IMR-90 (cell line): ENCODE measurements around the gene CDC14A. TPM values are rescaled to one million over a fixed set of nuclear protein-coding genes. Genes with fewer than 3 reads are reported as not detected.

ENCODE experiments used
- ATAC-seq: fragments of 200-7000 bp; cut with Tn5 transposase; 2 replicates; pipeline ENCODE4 v1.9.1; 2020; ENCODE audit warnings: low read depth, mild to moderate bottlenecking, moderate library complexity
- BruUV-seq: library from RNA; stranded (reverse); fragments of 400-500 nt; replicated peaks from 2 replicates; lab custom pipeline; 2021; lab: Mats Ljungman, UMichigan
- CTCF ChIA-PET: fragments of 300-600 bp; formaldehyde crosslinking; extraction: SDS; loops from one replicate; lab custom pipeline; 2021; ENCODE audit warnings: antibody characterized with exemption; lab: Yijun Ruan, JAX
- POLR2A ChIA-PET: fragments of 300-600 bp; sonication (Branson Sonifier 250); formaldehyde crosslinking; loops from one replicate; lab custom pipeline; 2022; ENCODE audit warnings: antibody characterized with exemption; ENCODE audit not compliant: unreplicated experiment; lab: Charles Lee
- DNase-seq: peaks from one replicate; pipeline ENCODE4 v3.0.0; 2013
- H2AFZ ChIP-seq: replicated peaks from 2 replicates; pipeline ENCODE3; 2013; ENCODE audit warnings: low read length, mild to moderate bottlenecking; ENCODE audit not compliant: poor library complexity
- H2AK5ac ChIP-seq: 2 replicates; pipeline ENCODE4 v1.6.1; 2013; ENCODE audit warnings: low read depth, low read length, inconsistent platforms
- H2AK9ac ChIP-seq: replicated peaks from 2 replicates; pipeline ENCODE3; 2013; ENCODE audit warnings: mild to moderate bottlenecking, low read depth, low read length, moderate library complexity; ENCODE audit not compliant: poor library complexity
- H2BK120ac ChIP-seq: 2 replicates; pipeline ENCODE4 v1.6.1; 2013; ENCODE audit warnings: low read depth, low read length, inconsistent platforms
- H2BK15ac ChIP-seq: 3 replicates; pipeline ENCODE4 v1.6.1; 2013; ENCODE audit warnings: low read depth, low read length, inconsistent platforms
- H2BK20ac ChIP-seq: 2 replicates; pipeline ENCODE4 v1.6.1; 2013; ENCODE audit warnings: low read depth, mild to moderate bottlenecking, inconsistent platforms, low read length, moderate library complexity
- H2BK5ac ChIP-seq: 2 replicates; pipeline ENCODE4 v1.6.1; 2013; ENCODE audit warnings: mild to moderate bottlenecking, low read depth, low read length, inconsistent platforms; ENCODE audit not compliant: poor library complexity, severe bottlenecking
- H3K14ac ChIP-seq: replicated peaks from 2 replicates; pipeline ENCODE4 v1.6.1; 2013; ENCODE audit warnings: low read depth, low read length, inconsistent platforms
- H3K18ac ChIP-seq: 2 replicates; pipeline ENCODE4 v1.6.1; 2013; ENCODE audit warnings: low read depth, low read length, control low read depth
- H3K23ac ChIP-seq: 2 replicates; pipeline ENCODE4 v1.6.1; 2013; ENCODE audit warnings: low read depth, low read length, inconsistent platforms
- H3K27ac ChIP-seq: 2 replicates; pipeline ENCODE4 v1.5.1; 2013; ENCODE audit warnings: mild to moderate bottlenecking, control low read depth, low read length; ENCODE audit not compliant: insufficient read depth
- H3K27me3 ChIP-seq: 2 replicates; pipeline ENCODE4 v1.6.1; 2013; ENCODE audit warnings: low read length; ENCODE audit not compliant: control insufficient read depth, insufficient read depth
- H3K36me3 ChIP-seq: 2 replicates; pipeline ENCODE4 v1.6.1; 2013; ENCODE audit warnings: low read length, mixed read lengths; ENCODE audit not compliant: control insufficient read depth, insufficient read depth
- H3K4ac ChIP-seq: 2 replicates; pipeline ENCODE4 v1.6.1; 2013; ENCODE audit warnings: low read depth, low read length, inconsistent platforms
- H3K4me1 ChIP-seq: 2 replicates; pipeline ENCODE4 v1.6.1; 2013; ENCODE audit warnings: low read length, mixed read lengths; ENCODE audit not compliant: control insufficient read depth, insufficient read depth
- H3K4me2 ChIP-seq: 2 replicates; pipeline ENCODE4 v1.6.1; 2013; ENCODE audit warnings: low read depth, mild to moderate bottlenecking, control low read depth, low read length, moderate library complexity
- H3K4me3 ChIP-seq: 2 replicates; pipeline ENCODE4 v1.5.1; 2013; ENCODE audit warnings: low read depth, mild to moderate bottlenecking, control low read depth, low read length, moderate library complexity; ENCODE audit not compliant: insufficient read depth
- H3K56ac ChIP-seq: 2 replicates; pipeline ENCODE4 v1.6.1; 2013; ENCODE audit warnings: low read length, inconsistent platforms; ENCODE audit not compliant: insufficient read depth; ENCODE audit errors: extremely low read depth
- H3K79me1 ChIP-seq, 2 experiments: 2 replicates each; pipeline ENCODE4 v1.6.1; 2013; ENCODE audit warnings: low read length in 2 of 2, inconsistent platforms in 1 of 2, low read depth in 1 of 2
- H3K9ac ChIP-seq: 2 replicates; pipeline ENCODE4 v1.6.1; 2013; ENCODE audit warnings: low read depth, low read length, control low read depth
- H3K9me1 ChIP-seq: 2 replicates; pipeline ENCODE4 v1.6.1; 2013; ENCODE audit warnings: low read length, inconsistent platforms; ENCODE audit not compliant: insufficient read depth
- H3K9me3 ChIP-seq: 2 replicates; pipeline ENCODE4 v1.6.1; 2013; ENCODE audit warnings: low read length; ENCODE audit not compliant: control insufficient read depth, insufficient read depth
- H4K20me1 ChIP-seq: 2 replicates; pipeline ENCODE4 v1.6.1; 2013; ENCODE audit warnings: low read length, inconsistent platforms; ENCODE audit not compliant: insufficient read depth
- H4K5ac ChIP-seq: 2 replicates; pipeline ENCODE4 v1.6.1; 2013; ENCODE audit warnings: mild to moderate bottlenecking, low read depth, low read length, control low read depth
- H4K8ac ChIP-seq, 2 experiments: 2 replicates each; pipeline ENCODE4 v1.6.1; 2013; ENCODE audit warnings: low read depth in 2 of 2, low read length in 2 of 2, control low read depth in 1 of 2, inconsistent platforms in 1 of 2
- H4K91ac ChIP-seq: 2 replicates; pipeline ENCODE4 v1.6.1; 2013; ENCODE audit warnings: low read depth, low read length, inconsistent platforms; ENCODE audit not compliant: insufficient read depth
- CEBPB ChIP-seq: IDR thresholded peaks from 2 replicates; pipeline ENCODE4 v1.6.1; 2012; ENCODE audit warnings: low read depth, low read length, improper control_type of control experiment
- FOS ChIP-seq: fragments of 150-350 bp; IDR thresholded peaks from 2 replicates; pipeline ENCODE4 v1.6.1; 2016; ENCODE audit warnings: low read depth, low read length
- MAFK ChIP-seq: IDR thresholded peaks from 2 replicates; pipeline ENCODE4 v1.6.1; 2012; ENCODE audit warnings: low read depth, low read length, improper control_type of control experiment
- MAZ ChIP-seq: IDR thresholded peaks from 2 replicates; pipeline ENCODE4 v1.6.1; 2012; ENCODE audit warnings: low read depth, mild to moderate bottlenecking, low read length, improper control_type of control experiment, moderate library complexity, borderline replicate concordance
- MXI1 ChIP-seq: IDR thresholded peaks from 2 replicates; pipeline ENCODE4 v1.6.1; 2012; ENCODE audit warnings: low read depth, mild to moderate bottlenecking, low read length, moderate library complexity, borderline replicate concordance
- NFE2L2 ChIP-seq: fragments of 150-350 bp; IDR thresholded peaks from 2 replicates; pipeline ENCODE4 v1.6.1; 2016; ENCODE audit warnings: low read depth, mild to moderate bottlenecking, low read length
- RAD21 ChIP-seq: IDR thresholded peaks from 2 replicates; pipeline ENCODE4 v1.6.1; 2012; ENCODE audit warnings: low read length, improper control_type of control experiment
- SMC3 ChIP-seq: fragments of 150-350 bp; IDR thresholded peaks from 2 replicates; pipeline ENCODE4 v1.6.1; 2016; ENCODE audit warnings: low read depth, mild to moderate bottlenecking, antibody characterized with exemption, low read length, moderate library complexity
- USF2 ChIP-seq: fragments of 150-350 bp; IDR thresholded peaks from 2 replicates; pipeline ENCODE4 v1.6.1; 2017; ENCODE audit warnings: mild to moderate bottlenecking, antibody characterized with exemption, low read length, low read depth
- dilution Hi-C: fragments of 300-500 bp; cut with HindIII; formaldehyde crosslinking; loops from one replicate; pipeline ENCODE4 v1.14.3; 2018; ENCODE audit warnings: low sequenced_read_pairs; ENCODE audit not compliant: unreplicated experiment
- in situ Hi-C: fragments of 300-500 bp; cut with MboI; formaldehyde crosslinking; loops from 3 replicates; pipeline ENCODE4 v1.14.3; 2019; ENCODE audit warnings: low sequenced_read_pairs, inconsistent platforms, mixed read lengths
- intact Hi-C: fragments of 100-400 bp; cut with micrococcal nuclease; formaldehyde crosslinking; loops from 2 replicates; pipeline ENCODE4 v1.10.0; 2022
- polyA plus RNA-seq, 3 experiments: library from polyadenylated mRNA; depleted of rRNA; stranded (reverse); fragments of >200 nt; gene quantifications; 2 replicates each; pipeline ENCODE4 v1.2.3, GENCODE V29; 2012; ENCODE audit warnings: low replicate concordance in 1 of 3
- total RNA-seq: library from RNA; depleted of rRNA; stranded (reverse); fragments of >200 nt; gene quantifications from 2 replicates; pipeline ENCODE4 v1.2.3, GENCODE V29; 2012
- TF ChIP-seq, protein P1 (sequence below): conservative IDR thresholded peaks from 2 replicates; pipeline ENCODE4 v1.5.1; 2012; ENCODE audit warnings: mild to moderate bottlenecking, low read depth, low read length, improper control_type of control experiment

CDC14A gene
- total and polyA plus RNA-seq, 2 of the 4 experiments (the other 2 are of a cell fraction), result 1.7 to 3.0 TPM

DNA sequence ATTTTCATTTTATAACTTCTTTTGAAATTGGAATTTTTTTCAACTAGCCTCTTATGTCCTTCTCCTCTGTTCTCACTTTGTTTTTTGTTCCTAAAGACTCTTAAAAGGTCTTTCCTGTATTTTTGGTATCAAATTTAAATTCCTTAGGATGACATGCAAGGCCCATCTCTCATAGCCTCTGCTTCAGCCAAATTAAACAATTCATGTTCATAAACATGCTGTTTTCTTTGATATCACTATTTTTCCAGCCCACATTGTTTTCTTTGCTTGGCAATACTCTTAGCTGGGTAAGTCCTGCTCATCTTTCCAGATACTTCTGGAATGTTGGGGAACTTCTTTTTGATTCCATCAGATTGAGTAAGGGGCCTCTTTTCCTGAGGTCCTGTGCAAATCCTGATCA, 129.9 kb downstream of the CDC14A start:
- Histone ChIP-seq H3K9me1 (no peaks in the 10 kb centered on the region), H2BK5ac (no peak overlapping the region), H4K20me1 (no peaks in the 10 kb centered on the region), H4K5ac (no peak overlapping the region), H2AFZ (no peak overlapping the region), H2AK9ac (no peak overlapping the region), H2BK20ac (no peak overlapping the region), H4K91ac (no peak overlapping the region), H3K4me1 (no peaks in the 10 kb centered on the region), H3K79me1 (no peaks in the 10 kb centered on the region), H3K18ac (no peak overlapping the region), H3K36me3 (0 out of 2 replicates have a peak, but pooled peaks cover 1% of the 10 kb centered on the region), H2BK15ac (no peak overlapping the region), H3K27ac (no peak overlapping the region), H3K4ac (no peak overlapping the region), H2BK120ac (no peak overlapping the region), H3K14ac (no peak overlapping the region), H3K27me3 (no peaks in the 10 kb centered on the region), H3K23ac (no peak overlapping the region), H2AK5ac (no peak overlapping the region), H3K9ac (no peak overlapping the region), H3K4me2 (no peak overlapping the region), H4K8ac (no peak overlapping the region), H3K56ac (no peak overlapping the region), H3K4me3 (no peak overlapping the region), H3K9me3 (no peaks in the 10 kb centered on the region)
- DNase-seq (no peak), ATAC-seq (no peak)
- dilution Hi-C loops, result no loop called here
- POLR2A ChIA-PET, result no interaction called here
- in situ Hi-C loops, result no loop called here
- no TSS peak for BruUV-seq
- TF ChIP-seq USF2 (no peak), MAFK (no peak), RAD21 (no peak), MAZ (no peak), CEBPB (no peak), FOS (no peak), MXI1 (no peak), SMC3 (no peak), NFE2L2 (no peak)
- TF ChIP-seq, protein P1, sequence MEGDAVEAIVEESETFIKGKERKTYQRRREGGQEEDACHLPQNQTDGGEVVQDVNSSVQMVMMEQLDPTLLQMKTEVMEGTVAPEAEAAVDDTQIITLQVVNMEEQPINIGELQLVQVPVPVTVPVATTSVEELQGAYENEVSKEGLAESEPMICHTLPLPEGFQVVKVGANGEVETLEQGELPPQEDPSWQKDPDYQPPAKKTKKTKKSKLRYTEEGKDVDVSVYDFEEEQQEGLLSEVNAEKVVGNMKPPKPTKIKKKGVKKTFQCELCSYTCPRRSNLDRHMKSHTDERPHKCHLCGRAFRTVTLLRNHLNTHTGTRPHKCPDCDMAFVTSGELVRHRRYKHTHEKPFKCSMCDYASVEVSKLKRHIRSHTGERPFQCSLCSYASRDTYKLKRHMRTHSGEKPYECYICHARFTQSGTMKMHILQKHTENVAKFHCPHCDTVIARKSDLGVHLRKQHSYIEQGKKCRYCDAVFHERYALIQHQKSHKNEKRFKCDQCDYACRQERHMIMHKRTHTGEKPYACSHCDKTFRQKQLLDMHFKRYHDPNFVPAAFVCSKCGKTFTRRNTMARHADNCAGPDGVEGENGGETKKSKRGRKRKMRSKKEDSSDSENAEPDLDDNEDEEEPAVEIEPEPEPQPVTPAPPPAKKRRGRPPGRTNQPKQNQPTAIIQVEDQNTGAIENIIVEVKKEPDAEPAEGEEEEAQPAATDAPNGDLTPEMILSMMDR, result no peak
- intact Hi-C loops, result loop anchor here (10.0 kb wide), 1 partner anchor 103 kb away; no protein-coding TSS in a partner anchor
- CTCF ChIA-PET, result no interaction called here
